Glomerular visceral epithelial cell (primary cell): ENCODE results near the gene IBSP.

Experiments
- DNase-seq: peaks from one replicate; pipeline ENCODE4 v3.0.0-alpha.2; 2016; ENCODE audit errors: extremely low spot score

The IBSP gene, protein sequence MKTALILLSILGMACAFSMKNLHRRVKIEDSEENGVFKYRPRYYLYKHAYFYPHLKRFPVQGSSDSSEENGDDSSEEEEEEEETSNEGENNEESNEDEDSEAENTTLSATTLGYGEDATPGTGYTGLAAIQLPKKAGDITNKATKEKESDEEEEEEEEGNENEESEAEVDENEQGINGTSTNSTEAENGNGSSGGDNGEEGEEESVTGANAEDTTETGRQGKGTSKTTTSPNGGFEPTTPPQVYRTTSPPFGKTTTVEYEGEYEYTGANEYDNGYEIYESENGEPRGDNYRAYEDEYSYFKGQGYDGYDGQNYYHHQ

GRCh38 chr4:87799301-87800113 is at the start of gene IBSP:
TSS of gene IBSP (plus strand) at chr4:87799554. CDS start at chr4:87802362, 2,808 bp downstream.
- DNase-seq: no peak

DNA sequence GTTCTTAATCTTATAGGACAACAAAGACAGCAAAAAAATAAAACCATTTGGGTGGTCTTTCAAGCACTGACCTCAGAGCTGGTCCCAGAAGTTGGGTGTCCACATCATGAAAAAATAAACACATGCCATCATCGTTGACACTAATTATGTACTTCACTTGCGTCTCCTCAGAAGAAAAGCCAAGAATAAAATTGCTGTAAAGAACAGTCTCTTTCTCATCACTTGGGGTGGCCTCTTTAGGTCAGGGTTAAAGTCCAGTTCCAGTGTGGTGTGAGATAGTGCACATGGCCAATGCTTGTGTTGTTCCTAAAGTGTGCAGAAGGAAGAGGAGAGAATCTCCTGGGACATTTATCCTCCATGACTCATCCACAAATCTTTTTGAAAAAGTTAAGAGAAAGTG is 49.5 kb upstream of the IBSP start:
- no peak for DNase-seq

DNA sequence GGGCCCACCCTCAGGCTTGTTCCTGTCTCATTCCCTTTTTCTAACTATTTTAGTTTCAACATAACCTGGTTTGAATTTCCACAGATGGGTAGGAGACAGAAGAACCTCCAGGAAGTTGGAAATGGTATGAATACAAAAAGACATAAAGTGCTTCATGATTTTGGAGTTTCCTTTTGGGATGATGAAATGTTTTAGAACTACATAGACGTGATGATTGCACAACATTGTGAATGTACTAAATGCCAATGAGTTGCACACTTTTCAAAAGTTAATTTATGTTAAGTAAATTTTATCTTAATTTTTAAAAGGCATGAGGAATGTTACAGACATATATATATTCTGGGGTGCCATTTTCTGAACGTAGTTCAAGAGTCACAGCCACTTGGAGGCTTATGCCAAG is 41.1 kb upstream of the IBSP start:
- no peak for DNase-seq

GRCh38 chr4:87762311-87762710 is 37.0 kb upstream of the IBSP start:
- DNase-seq: no peak

GRCh38 chr4:87781569-87781968 is 17.8 kb upstream of the IBSP start:
- DNase-seq: no peak

- peak; percentile 19 for DNase-seq
These were observed 15.6 kb upstream of the IBSP start for GRCh38 chr4:87783781-87784180.

DNA sequence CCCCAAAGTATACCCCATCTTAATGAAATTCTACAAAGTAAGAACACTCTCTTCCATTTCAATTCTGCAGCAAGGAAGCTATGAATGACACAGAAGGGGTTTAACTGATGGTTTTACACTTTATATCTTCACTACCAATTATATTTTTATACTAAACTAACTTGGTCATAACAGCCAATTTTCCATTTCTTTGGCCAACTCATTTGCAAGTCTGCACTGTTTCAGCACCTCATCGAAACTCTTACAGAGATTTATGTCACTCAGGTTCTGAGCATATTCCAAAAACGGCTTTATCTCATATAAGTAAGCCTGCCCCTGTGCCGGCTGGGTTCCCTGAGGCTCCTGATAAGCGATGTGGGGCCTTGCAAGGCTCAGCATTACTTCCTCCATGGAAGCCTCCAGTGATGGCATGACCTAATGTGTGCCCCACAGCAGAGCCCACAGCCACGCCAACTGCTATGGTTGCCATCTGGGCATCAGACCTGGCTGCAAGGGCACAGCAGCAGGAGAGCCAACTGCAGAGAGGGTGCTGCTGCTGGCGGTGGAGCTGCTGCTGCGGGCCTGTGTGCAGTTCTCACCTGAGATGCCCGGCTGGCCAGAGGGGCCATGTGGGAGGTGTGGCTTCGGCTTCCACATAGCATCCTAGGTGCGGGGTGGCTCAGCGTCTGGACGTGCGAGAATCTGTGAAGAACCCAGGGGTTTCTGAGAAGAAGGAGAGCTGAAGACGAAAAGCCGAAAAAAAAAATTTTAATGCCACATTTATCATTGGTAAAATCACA is 13.4 kb upstream of the IBSP start:
- DNase-seq: no peak

- DNase-seq: no peak
These were observed 3.5 kb downstream of the IBSP start for GRCh38 chr4:87802858-87803257.

GRCh38 chr4:87803421-87803820 is 4.1 kb downstream of the IBSP start:
- no peak for DNase-seq

DNA sequence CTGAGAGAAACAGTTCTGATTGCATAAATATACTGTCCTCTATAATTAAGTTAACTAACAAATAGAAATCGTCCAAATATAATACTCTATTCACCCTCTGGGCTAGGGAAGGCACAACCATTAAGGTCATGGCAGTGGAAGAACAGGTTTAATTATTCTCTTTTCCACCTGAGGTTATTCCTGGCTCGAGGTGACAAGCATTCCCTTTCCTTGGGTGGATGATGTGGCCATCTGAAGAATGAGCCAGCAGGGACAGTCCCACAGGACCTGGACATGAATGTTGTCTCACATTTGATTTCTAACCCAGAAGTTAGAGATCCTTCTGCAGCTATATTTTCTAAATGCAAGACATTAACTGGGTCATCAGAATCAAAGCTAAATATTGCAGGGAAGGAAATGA is 5.5 kb downstream of the IBSP start:
- DNase-seq: no peak

- DNase-seq: peak; percentile 8
These were observed 6.6 kb downstream of the IBSP start for GRCh38 chr4:87805971-87806370.

DNA sequence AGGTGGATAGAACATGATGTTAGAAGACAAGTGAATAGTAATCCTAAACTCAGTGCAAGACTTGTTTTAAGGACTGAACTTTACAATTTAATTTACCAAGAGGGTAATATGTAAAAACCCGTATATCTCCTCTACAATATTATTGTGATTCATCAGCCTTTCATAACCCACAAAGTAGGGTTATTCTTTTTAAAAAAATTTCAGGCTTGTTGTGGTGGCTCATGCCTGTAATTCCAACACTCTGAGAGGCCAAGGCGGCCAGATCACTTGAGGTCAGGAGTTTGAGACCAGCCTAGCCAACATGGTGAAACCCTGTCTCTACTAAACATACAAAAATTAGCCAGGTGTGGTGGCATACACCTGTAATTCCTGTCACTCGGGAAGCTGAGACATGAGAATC is 7.2 kb downstream of the IBSP start:
- DNase-seq: peak; percentile 24

- DNase-seq: no peak
These were observed 8.0 kb downstream of the IBSP start for GRCh38 chr4:87807402-87807801.

DNA sequence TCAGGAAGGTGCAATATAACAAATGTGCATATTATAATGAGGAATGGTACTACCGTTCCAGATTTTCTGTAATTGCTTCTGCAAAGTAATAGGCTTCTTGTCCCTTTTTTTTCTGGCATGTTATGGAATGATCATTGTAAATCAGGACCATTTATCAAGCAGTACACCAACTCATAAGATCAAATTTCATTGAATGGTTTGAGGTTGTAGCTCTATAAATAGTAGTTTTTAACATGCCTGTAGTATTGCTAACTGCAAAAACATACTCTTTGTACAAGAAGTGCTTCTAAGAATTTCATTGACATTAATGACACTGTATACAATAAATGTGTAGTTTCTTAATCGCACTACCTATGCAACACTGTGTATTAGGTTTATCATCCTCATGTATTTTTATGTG is 12.6 kb downstream of the IBSP start:
- no peak for DNase-seq

GRCh38 chr4:87819281-87819919 is 20.0 kb downstream of the IBSP start:
- peak; percentile 96 for DNase-seq

DNA sequence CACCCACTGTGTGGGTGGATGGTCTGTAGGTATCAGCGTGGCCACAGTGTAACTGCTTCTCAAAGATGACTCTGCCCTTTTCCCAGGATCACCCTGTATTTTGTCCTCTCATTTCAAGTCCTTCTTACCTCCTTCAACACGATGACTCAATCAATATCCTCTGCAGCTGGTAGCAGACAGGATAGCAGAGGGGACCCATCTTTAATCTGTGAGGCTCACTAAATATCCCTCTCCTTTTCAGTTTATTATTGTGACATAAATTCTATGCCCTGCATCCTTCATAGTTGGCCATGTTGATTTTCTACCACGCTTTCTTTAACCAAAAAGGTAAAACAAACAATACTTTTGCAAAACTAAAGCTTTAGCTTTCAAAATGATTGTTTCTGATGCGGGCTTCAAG is 23.8 kb downstream of the IBSP start:
- DNase-seq: no peak

DNA sequence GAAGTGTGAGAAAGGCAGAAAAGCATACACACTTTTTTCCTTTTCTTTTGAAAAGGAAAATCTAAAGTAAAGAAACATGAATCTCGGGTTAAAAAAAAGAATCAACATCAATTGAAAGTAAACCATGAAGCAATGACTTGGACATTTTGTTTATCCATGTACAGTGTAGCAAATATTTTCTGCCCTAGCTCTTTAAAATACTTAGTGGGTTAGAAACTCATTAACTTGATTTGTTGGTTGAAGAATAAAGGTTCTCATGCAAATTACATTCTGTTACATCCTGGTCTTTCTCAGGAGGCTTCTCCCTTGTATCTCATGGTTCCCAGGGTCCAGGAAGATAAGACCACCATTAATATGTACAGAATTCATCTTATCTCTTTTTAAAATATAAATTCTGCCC is 24.4 kb downstream of the IBSP start:
- DNase-seq: no peak

DNA sequence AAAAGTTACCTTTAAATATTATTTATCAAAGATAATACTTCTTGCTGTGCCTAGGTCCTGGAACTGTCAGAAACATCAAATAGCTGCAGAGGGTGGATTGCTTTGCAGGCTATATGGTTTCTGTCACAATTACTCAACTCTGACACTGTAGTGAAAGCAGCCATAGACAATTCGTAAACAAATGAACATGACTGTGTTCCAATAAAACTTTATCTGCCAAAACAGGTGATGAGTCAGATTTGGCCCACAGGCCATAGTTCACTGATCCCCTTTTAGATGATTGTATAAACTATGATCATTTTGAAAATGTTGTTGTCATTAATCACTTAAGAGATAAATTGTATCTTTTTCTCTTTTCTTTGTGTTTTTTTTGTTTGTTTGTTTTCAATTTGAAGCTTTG is 25.0 kb downstream of the IBSP start:
- DNase-seq: no peak

GRCh38 chr4:87832669-87833068 is 33.3 kb downstream of the IBSP start, which contains the start of gene MEPE:
TSS of gene MEPE (plus strand) at chr4:87832969. CDS start at chr4:87834715, 1,746 bp downstream.
- no peak for DNase-seq

GRCh38 chr4:87834401-87834800 is 35.0 kb downstream of the IBSP start:
- DNase-seq: no peak

GRCh38 chr4:87835197-87835596 is 35.8 kb downstream of the IBSP start:
- DNase-seq: no peak

DNA sequence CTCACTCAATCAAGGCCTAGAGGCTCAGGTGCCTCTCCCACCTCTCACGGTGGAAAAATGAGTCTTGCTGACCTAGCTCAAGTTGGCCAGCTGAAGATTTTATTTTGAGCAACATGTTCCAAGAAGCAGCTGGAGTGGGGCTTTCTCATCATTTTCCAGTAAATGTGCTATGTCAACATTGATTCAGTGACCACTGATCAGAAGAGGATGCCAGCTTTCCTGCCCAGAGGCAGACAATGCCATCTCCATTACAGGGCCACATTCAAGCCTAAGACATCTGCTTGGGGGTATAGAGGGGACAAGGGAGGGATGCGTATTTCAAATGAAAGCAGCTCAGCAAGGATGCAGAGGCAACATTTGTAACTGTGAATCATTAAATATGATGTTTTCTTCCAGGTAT is 36.4 kb downstream of the IBSP start:
- no peak for DNase-seq
